IMR-90 (cell line): Measurements from ENCODE around the gene ADCK1. TPM values are rescaled to one million over a fixed set of nuclear protein-coding genes. Genes with fewer than 3 reads are reported as not detected.

Source experiments
- ATAC-seq: fragments of 200-7000 bp; cut with Tn5 transposase; 2 replicates; pipeline ENCODE4 v1.9.1; 2020; ENCODE audit warnings: low read depth, mild to moderate bottlenecking, moderate library complexity
- BruUV-seq: library from RNA; stranded (reverse); fragments of 400-500 nt; replicated peaks from 2 replicates; lab custom pipeline; 2021; lab: Mats Ljungman, UMichigan
- CTCF ChIA-PET: fragments of 300-600 bp; formaldehyde crosslinking; extraction: SDS; loops from one replicate; lab custom pipeline; 2021; ENCODE audit warnings: antibody characterized with exemption; lab: Yijun Ruan, JAX
- POLR2A ChIA-PET: fragments of 300-600 bp; sonication (Branson Sonifier 250); formaldehyde crosslinking; loops from one replicate; lab custom pipeline; 2022; ENCODE audit warnings: antibody characterized with exemption; ENCODE audit not compliant: unreplicated experiment; lab: Charles Lee
- DNase-seq: peaks from one replicate; pipeline ENCODE4 v3.0.0; 2013
- H2AFZ ChIP-seq: replicated peaks from 2 replicates; pipeline ENCODE3; 2013; ENCODE audit warnings: low read length, mild to moderate bottlenecking; ENCODE audit not compliant: poor library complexity
- H2AK5ac ChIP-seq: 2 replicates; pipeline ENCODE4 v1.6.1; 2013; ENCODE audit warnings: low read depth, low read length, inconsistent platforms
- H2AK9ac ChIP-seq: replicated peaks from 2 replicates; pipeline ENCODE3; 2013; ENCODE audit warnings: mild to moderate bottlenecking, low read depth, low read length, moderate library complexity; ENCODE audit not compliant: poor library complexity
- H2BK120ac ChIP-seq: 2 replicates; pipeline ENCODE4 v1.6.1; 2013; ENCODE audit warnings: low read depth, low read length, inconsistent platforms
- H2BK15ac ChIP-seq: 3 replicates; pipeline ENCODE4 v1.6.1; 2013; ENCODE audit warnings: low read depth, low read length, inconsistent platforms
- H2BK20ac ChIP-seq: 2 replicates; pipeline ENCODE4 v1.6.1; 2013; ENCODE audit warnings: low read depth, mild to moderate bottlenecking, inconsistent platforms, low read length, moderate library complexity
- H2BK5ac ChIP-seq: 2 replicates; pipeline ENCODE4 v1.6.1; 2013; ENCODE audit warnings: mild to moderate bottlenecking, low read depth, low read length, inconsistent platforms; ENCODE audit not compliant: poor library complexity, severe bottlenecking
- H3K14ac ChIP-seq: replicated peaks from 2 replicates; pipeline ENCODE4 v1.6.1; 2013; ENCODE audit warnings: low read depth, low read length, inconsistent platforms
- H3K18ac ChIP-seq: 2 replicates; pipeline ENCODE4 v1.6.1; 2013; ENCODE audit warnings: low read depth, low read length, control low read depth
- H3K23ac ChIP-seq: 2 replicates; pipeline ENCODE4 v1.6.1; 2013; ENCODE audit warnings: low read depth, low read length, inconsistent platforms
- H3K27ac ChIP-seq: 2 replicates; pipeline ENCODE4 v1.5.1; 2013; ENCODE audit warnings: mild to moderate bottlenecking, control low read depth, low read length; ENCODE audit not compliant: insufficient read depth
- H3K27me3 ChIP-seq: 2 replicates; pipeline ENCODE4 v1.6.1; 2013; ENCODE audit warnings: low read length; ENCODE audit not compliant: control insufficient read depth, insufficient read depth
- H3K36me3 ChIP-seq: 2 replicates; pipeline ENCODE4 v1.6.1; 2013; ENCODE audit warnings: low read length, mixed read lengths; ENCODE audit not compliant: control insufficient read depth, insufficient read depth
- H3K4ac ChIP-seq: 2 replicates; pipeline ENCODE4 v1.6.1; 2013; ENCODE audit warnings: low read depth, low read length, inconsistent platforms
- H3K4me1 ChIP-seq: 2 replicates; pipeline ENCODE4 v1.6.1; 2013; ENCODE audit warnings: low read length, mixed read lengths; ENCODE audit not compliant: control insufficient read depth, insufficient read depth
- H3K4me2 ChIP-seq: 2 replicates; pipeline ENCODE4 v1.6.1; 2013; ENCODE audit warnings: low read depth, mild to moderate bottlenecking, control low read depth, low read length, moderate library complexity
- H3K4me3 ChIP-seq: 2 replicates; pipeline ENCODE4 v1.5.1; 2013; ENCODE audit warnings: low read depth, mild to moderate bottlenecking, control low read depth, low read length, moderate library complexity; ENCODE audit not compliant: insufficient read depth
- H3K56ac ChIP-seq: 2 replicates; pipeline ENCODE4 v1.6.1; 2013; ENCODE audit warnings: low read length, inconsistent platforms; ENCODE audit not compliant: insufficient read depth; ENCODE audit errors: extremely low read depth
- H3K79me1 ChIP-seq, 2 experiments: 2 replicates each; pipeline ENCODE4 v1.6.1; 2013; ENCODE audit warnings: low read length in 2 of 2, inconsistent platforms in 1 of 2, low read depth in 1 of 2
- H3K9ac ChIP-seq: 2 replicates; pipeline ENCODE4 v1.6.1; 2013; ENCODE audit warnings: low read depth, low read length, control low read depth
- H3K9me1 ChIP-seq: 2 replicates; pipeline ENCODE4 v1.6.1; 2013; ENCODE audit warnings: low read length, inconsistent platforms; ENCODE audit not compliant: insufficient read depth
- H3K9me3 ChIP-seq: 2 replicates; pipeline ENCODE4 v1.6.1; 2013; ENCODE audit warnings: low read length; ENCODE audit not compliant: control insufficient read depth, insufficient read depth
- H4K20me1 ChIP-seq: 2 replicates; pipeline ENCODE4 v1.6.1; 2013; ENCODE audit warnings: low read length, inconsistent platforms; ENCODE audit not compliant: insufficient read depth
- H4K5ac ChIP-seq: 2 replicates; pipeline ENCODE4 v1.6.1; 2013; ENCODE audit warnings: mild to moderate bottlenecking, low read depth, low read length, control low read depth
- H4K8ac ChIP-seq, 2 experiments: 2 replicates each; pipeline ENCODE4 v1.6.1; 2013; ENCODE audit warnings: low read depth in 2 of 2, low read length in 2 of 2, control low read depth in 1 of 2, inconsistent platforms in 1 of 2
- H4K91ac ChIP-seq: 2 replicates; pipeline ENCODE4 v1.6.1; 2013; ENCODE audit warnings: low read depth, low read length, inconsistent platforms; ENCODE audit not compliant: insufficient read depth
- BHLHE40 ChIP-seq: fragments of 150-350 bp; IDR thresholded peaks from 2 replicates; pipeline ENCODE4 v1.6.1; 2016; ENCODE audit warnings: mild to moderate bottlenecking, low read depth, low read length
- CHD1 ChIP-seq: IDR thresholded peaks from 2 replicates; pipeline ENCODE4 v1.6.1; 2012; ENCODE audit warnings: low read depth, low read length, improper control_type of control experiment
- FOS ChIP-seq: fragments of 150-350 bp; IDR thresholded peaks from 2 replicates; pipeline ENCODE4 v1.6.1; 2016; ENCODE audit warnings: low read depth, low read length
- NFE2L2 ChIP-seq: fragments of 150-350 bp; IDR thresholded peaks from 2 replicates; pipeline ENCODE4 v1.6.1; 2016; ENCODE audit warnings: low read depth, mild to moderate bottlenecking, low read length
- RAD21 ChIP-seq: IDR thresholded peaks from 2 replicates; pipeline ENCODE4 v1.6.1; 2012; ENCODE audit warnings: low read length, improper control_type of control experiment
- RFX5 ChIP-seq: IDR thresholded peaks from 2 replicates; pipeline ENCODE4 v1.8.0; 2012; ENCODE audit warnings: low read depth, mild to moderate bottlenecking, low read length, moderate library complexity
- SMC3 ChIP-seq: fragments of 150-350 bp; IDR thresholded peaks from 2 replicates; pipeline ENCODE4 v1.6.1; 2016; ENCODE audit warnings: low read depth, mild to moderate bottlenecking, antibody characterized with exemption, low read length, moderate library complexity
- WGBS, 2 experiments: methylation state at CpG; one replicate each; pipeline versions ENCODE4 v1.1.5 to v1.1.7; 2013; ENCODE audit warnings: missing lambda C conversion rate in 2 of 2; ENCODE audit not compliant: insufficient read length in 1 of 2; ENCODE audit errors: extremely low coverage in 2 of 2; 5-methylcytosine and 5-hydroxymethylcytosine counted together
- dilution Hi-C: fragments of 300-500 bp; cut with HindIII; formaldehyde crosslinking; loops from one replicate; pipeline ENCODE4 v1.14.3; 2018; ENCODE audit warnings: low sequenced_read_pairs; ENCODE audit not compliant: unreplicated experiment
- in situ Hi-C: fragments of 300-500 bp; cut with MboI; formaldehyde crosslinking; loops from 3 replicates; pipeline ENCODE4 v1.14.3; 2019; ENCODE audit warnings: low sequenced_read_pairs, inconsistent platforms, mixed read lengths
- intact Hi-C: fragments of 100-400 bp; cut with micrococcal nuclease; formaldehyde crosslinking; loops from 2 replicates; pipeline ENCODE4 v1.10.0; 2022
- polyA plus RNA-seq, 3 experiments: library from polyadenylated mRNA; depleted of rRNA; stranded (reverse); fragments of >200 nt; gene quantifications; 2 replicates each; pipeline ENCODE4 v1.2.3, GENCODE V29; 2012; ENCODE audit warnings: low replicate concordance in 1 of 3
- total RNA-seq: library from RNA; depleted of rRNA; stranded (reverse); fragments of >200 nt; gene quantifications from 2 replicates; pipeline ENCODE4 v1.2.3, GENCODE V29; 2012
- TF ChIP-seq, protein P1 (sequence below): fragments of 150-350 bp; IDR thresholded peaks from 2 replicates; pipeline ENCODE4 v1.6.1; 2016; ENCODE audit warnings: low read depth, mild to moderate bottlenecking, low read length, moderate library complexity, borderline replicate concordance

ADCK1 gene
- total and polyA plus RNA-seq, 2 of the 4 experiments (the other 2 are of a cell fraction), result 1.6 to 4.6 TPM

DNA sequence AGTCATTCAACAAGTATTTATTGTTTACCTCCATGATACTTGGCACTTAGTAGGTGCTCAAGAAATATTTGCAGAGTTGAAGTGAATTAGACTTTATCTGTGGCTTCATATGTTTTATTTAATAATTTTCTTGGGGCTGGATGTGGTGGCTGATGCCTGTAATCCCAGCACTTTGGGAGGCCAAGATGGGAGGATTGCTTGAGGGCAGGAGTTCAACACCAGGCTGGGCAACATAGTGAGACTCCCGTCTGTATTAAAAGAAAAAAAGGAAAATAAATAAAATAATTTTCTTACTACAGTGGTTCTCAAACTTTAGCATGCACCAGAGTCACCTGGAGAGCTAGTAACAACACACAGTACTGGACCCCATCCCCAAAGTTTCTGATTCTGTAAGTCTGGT is 905 bp downstream of the ADCK1 start:
- no peak overlapping the region for H2BK120ac ChIP-seq
- H3K4ac ChIP-seq, result peak overlapping the region; percentile 86; the same call in 1 of the 2 replicates
- H3K18ac ChIP-seq, result no peak overlapping the region
- H3K4me3 ChIP-seq, result no peak overlapping the region
- peak overlapping the region; percentile 94 for H3K4me2 ChIP-seq
- no peak overlapping the region for H2BK5ac ChIP-seq
- no peak overlapping the region for H2AK5ac ChIP-seq
- H2AK9ac ChIP-seq, result no peak overlapping the region
- no TSS peak for BruUV-seq
- no peaks in the 10 kb centered on the region for H3K9me3 ChIP-seq
- TF ChIP-seq BHLHE40, result no peak
- TF ChIP-seq NFE2L2, result no peak
- no peak for TF ChIP-seq SMC3
- TF ChIP-seq, protein P1, sequence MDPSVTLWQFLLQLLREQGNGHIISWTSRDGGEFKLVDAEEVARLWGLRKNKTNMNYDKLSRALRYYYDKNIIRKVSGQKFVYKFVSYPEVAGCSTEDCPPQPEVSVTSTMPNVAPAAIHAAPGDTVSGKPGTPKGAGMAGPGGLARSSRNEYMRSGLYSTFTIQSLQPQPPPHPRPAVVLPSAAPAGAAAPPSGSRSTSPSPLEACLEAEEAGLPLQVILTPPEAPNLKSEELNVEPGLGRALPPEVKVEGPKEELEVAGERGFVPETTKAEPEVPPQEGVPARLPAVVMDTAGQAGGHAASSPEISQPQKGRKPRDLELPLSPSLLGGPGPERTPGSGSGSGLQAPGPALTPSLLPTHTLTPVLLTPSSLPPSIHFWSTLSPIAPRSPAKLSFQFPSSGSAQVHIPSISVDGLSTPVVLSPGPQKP, result no peak
- no peak for TF ChIP-seq RAD21
- TF ChIP-seq CHD1, result no peak
- no peak for TF ChIP-seq FOS
- no peak for TF ChIP-seq RFX5
- dilution Hi-C loops (no loop called here), intact Hi-C loops (loop anchor here (1.0 to 5.0 kb wide), 2 partner anchors 40 to 344 kb away; partner anchors contain the start of genes AHSA1, SNW1 and VIPAS39), in situ Hi-C loops (no loop called here)
- no peak overlapping the region for H2BK20ac ChIP-seq
- no peaks in the 10 kb centered on the region for H3K9me1 ChIP-seq
- WGBS, 2 experiments, result no CpG with 5 or more reads among the region's 1 CpG
- H2BK15ac ChIP-seq, result no peak overlapping the region
- no peaks in the 10 kb centered on the region for H3K27me3 ChIP-seq
- H3K4me1 ChIP-seq, result peaks cover 3% of the 10 kb centered on the region
- H3K9ac ChIP-seq, result peak overlapping the region; percentile 89
- H3K27ac ChIP-seq, result no peak overlapping the region; the same call in 1 of the 2 replicates
- ATAC-seq (no peak), DNase-seq (no peak)
- H3K14ac ChIP-seq, result no peak overlapping the region
- no peaks in the 10 kb centered on the region for H3K36me3 ChIP-seq
- H3K56ac ChIP-seq, result no peak overlapping the region
- H4K8ac ChIP-seq, result peak overlapping the region; percentile 98
- POLR2A ChIA-PET, result no interaction called here
- no peaks in the 10 kb centered on the region for H4K20me1 ChIP-seq
- H3K23ac ChIP-seq, result no peak overlapping the region; the same call in 1 of the 2 replicates
- no peak overlapping the region for H2AFZ ChIP-seq
- peak overlapping the region; percentile 93 for H4K5ac ChIP-seq
- H4K91ac ChIP-seq, result no peak overlapping the region
- peaks cover 0 to 4% of the 10 kb centered on the region in 2 experiments; a peak in 3 of 4 replicates for H3K79me1 ChIP-seq
- CTCF ChIA-PET, result interaction anchor here (0.6 kb wide), 1 partner anchor 24 kb away, joined by 7 read pairs; no protein-coding TSS in a partner anchor
